CD4-positive, alpha-beta T cell (primary cell): ENCODE results near the gene SLC6A4. TPM values are rescaled to one million over a fixed set of nuclear protein-coding genes. Genes with fewer than 3 reads are reported as not detected.

Source experiments
- ATAC-seq: fragments of 200-7000 bp; cut with Tn5 transposase; one replicate; pipeline ENCODE4 v1.10.0; 2022; ENCODE audit warnings: mild to moderate bottlenecking; ENCODE audit not compliant: poor library complexity
- CTCF ChIA-PET: fragments of 350-600 bp; sonication (Branson Sonifier 250); formaldehyde crosslinking; loops from one replicate; lab custom pipeline; 2021; ENCODE audit warnings: antibody characterized with exemption, inconsistent platforms; lab: Charles Lee
- POLR2A ChIA-PET: fragments of 350-600 bp; sonication (Branson Sonifier 250); formaldehyde crosslinking; loops from one replicate; lab custom pipeline; 2021; ENCODE audit warnings: antibody characterized with exemption, inconsistent platforms; lab: Charles Lee
- DNase-seq, 14 experiments: peaks; one replicate each; pipeline ENCODE4 v3.0.0-alpha.2; 2013 to 2020; ENCODE audit warnings: mixed read lengths in 2 of 14
- H3K27ac ChIP-seq, 2 donors: one replicate each; pipeline versions ENCODE4 v1.5.1 to v1.7.0; 2013; ENCODE audit warnings: low read length in 2 of 2, low read depth in 1 of 2, mild to moderate bottlenecking in 1 of 2
- H3K27me3 ChIP-seq, 2 experiments: 1 replicate in 1 of 2; 2 replicates in 1 of 2; pipeline versions ENCODE4 v1.6.1 to v1.7.0; 2013; ENCODE audit warnings: low read length in 2 of 2, control low read depth in 1 of 2, mild to moderate bottlenecking in 1 of 2, moderate library complexity in 1 of 2; ENCODE audit not compliant: insufficient read depth in 2 of 2, control insufficient read depth in 1 of 2
- H3K36me3 ChIP-seq: one replicate; pipeline ENCODE4 v1.6.1; 2013; ENCODE audit warnings: low read length, control low read depth; ENCODE audit not compliant: insufficient read depth
- H3K4me1 ChIP-seq: one replicate; pipeline ENCODE4 v1.6.1; 2013; ENCODE audit warnings: low read length, control low read depth; ENCODE audit not compliant: insufficient read depth
- H3K4me3 ChIP-seq: one replicate; pipeline ENCODE4 v1.5.1; 2013; ENCODE audit warnings: mild to moderate bottlenecking, low read length, moderate library complexity
- H3K9me3 ChIP-seq, 2 experiments: 1 replicate in 1 of 2; 2 replicates in 1 of 2; pipeline versions ENCODE4 v1.6.1 to v1.7.0; 2013; ENCODE audit warnings: low read length in 2 of 2, mild to moderate bottlenecking in 2 of 2, control low read depth in 1 of 2, moderate library complexity in 1 of 2; ENCODE audit not compliant: control insufficient read depth in 1 of 2, insufficient read depth in 1 of 2
- H3K27ac Mint-ChIP-seq: one replicate; pipeline ENCODE4 v1.8.0; 2020; ENCODE audit warnings: mixed read lengths
- H3K27me3 Mint-ChIP-seq: one replicate; pipeline ENCODE4 v1.8.0; 2021; ENCODE audit warnings: mixed read lengths
- H3K36me3 Mint-ChIP-seq: one replicate; pipeline ENCODE4 v1.8.0; 2021; ENCODE audit warnings: low read depth, mixed read lengths
- H3K4me1 Mint-ChIP-seq: one replicate; pipeline ENCODE4 v1.8.0; 2021; ENCODE audit warnings: low read depth, mixed read lengths
- H3K4me3 Mint-ChIP-seq: one replicate; pipeline ENCODE4 v1.8.0; 2020; ENCODE audit warnings: mild to moderate bottlenecking, mixed read lengths
- H3K9me3 Mint-ChIP-seq: one replicate; pipeline ENCODE4 v1.8.0; 2020; ENCODE audit warnings: mixed read lengths
- CTCF ChIP-seq: fragments of 200-600 bp; IDR thresholded peaks from one replicate; pipeline ENCODE4 v1.8.0; 2022; ENCODE audit warnings: antibody characterized with exemption, mild to moderate bottlenecking
- intact Hi-C, 2 experiments: fragments of 100-400 bp; cut with DNase I in 1 of 2; cut with micrococcal nuclease in 1 of 2; formaldehyde crosslinking; loops; one replicate each; pipeline versions ENCODE4 v1.15.1 to v1.9.0; 2023 to 2025; cut with DNase I, micrococcal nuclease
- polyA plus RNA-seq, 2 donors: library from polyadenylated mRNA; unstranded; fragments of 120-200 nt; gene quantifications; one replicate each; pipeline ENCODE4 v1.2.1, GENCODE V29; 2013
- total RNA-seq, 174 experiments: library from RNA in 2 of 174; stranded (reverse) in 2 of 174; gene quantifications; one replicate each; pipeline ENCODE4 v1.2.3 and lab custom pipeline; 2021 to 2026

SLC6A4 gene
- not detected for total RNA-seq
- polyA plus RNA-seq (2013, experiment 1 of 2) = 0.08 TPM
- 0.26 TPM for polyA plus RNA-seq (2013, experiment 2 of 2)
- 0 to 0.54 (median 0.08) reads per million in 172 experiments for total RNA-seq (lab: John Stamatoyannopoulos, UW)

GRCh38 chr17:30235386-30236296 lies at the start of gene SLC6A4:
Gene SLC6A4 (minus strand): TSS chr17:30235697. CDS start chr17:30221958, 13,739 bp downstream.
- peaks cover 22% of the 10 kb centered on the region for H3K4me1 Mint-ChIP-seq
- H3K27me3 ChIP-seq = peaks cover 46 to 64% of the 10 kb centered on the region in 2 experiments

DNA sequence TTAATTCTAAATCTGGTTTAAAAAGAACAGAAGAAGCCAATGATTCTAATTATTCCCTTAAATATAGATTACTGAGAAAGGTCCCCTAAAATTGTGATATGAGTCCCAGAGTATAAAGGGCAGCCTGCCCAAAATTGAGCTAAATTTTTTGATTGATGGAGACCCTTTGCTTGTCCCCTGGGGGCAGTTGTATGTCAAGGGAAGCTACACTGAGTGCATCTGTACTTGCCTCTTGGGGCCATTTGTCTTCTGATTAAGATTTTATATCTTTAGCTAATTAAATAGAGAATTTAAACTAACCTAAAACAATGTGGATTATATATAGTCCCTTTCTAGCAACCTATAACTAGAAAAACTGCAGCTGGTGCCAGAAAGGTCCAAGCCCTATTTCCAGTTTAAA lies 43.7 kb upstream of the SLC6A4 start:
- no peaks in the 10 kb centered on the region for H3K27me3 Mint-ChIP-seq
- no peak overlapping the region for H3K27ac Mint-ChIP-seq
- ATAC-seq = no peak
- Histone ChIP-seq H3K9me3 (no peaks in the 10 kb centered on the region), H3K27me3 (no peaks in the 10 kb centered on the region), H3K27ac (no peak overlapping the region), H3K4me1 (no peaks in the 10 kb centered on the region), H3K4me3 (no peak overlapping the region), H3K36me3 (peaks cover 54% of the 10 kb centered on the region)
- no peaks in the 10 kb centered on the region for H3K9me3 Mint-ChIP-seq
- no peak overlapping the region for H3K4me3 Mint-ChIP-seq
- intact Hi-C loops = loop anchor here (2.0 to 5.0 kb wide), 4 partner anchors 58 to 177 kb away; no protein-coding TSS in a partner anchor
- H3K36me3 Mint-ChIP-seq = peaks cover 84% of the 10 kb centered on the region
- H3K4me1 Mint-ChIP-seq = no peaks in the 10 kb centered on the region
- CTCF ChIA-PET = interaction anchor here (3.0 kb wide), 1 partner anchor 58 kb away, joined by 14 read pairs; no protein-coding TSS in a partner anchor
- POLR2A ChIA-PET = interaction anchor here (0.6 to 1.9 kb wide), 2 partner anchors 13 to 1871 kb away, joined by 3 to 6 read pairs; partner anchors contain the start of gene BLMH
- no peak for TF ChIP-seq CTCF
- DNase-seq = no peak

More at GRCh38 chr17:30235386-30236296, at the start of gene SLC6A4:
- POLR2A ChIA-PET = no interaction called here
- intact Hi-C loops = no loop called here
- ATAC-seq (no peak), DNase-seq (peak in 1 of 14 experiments; percentile 7)
- CTCF ChIA-PET = no interaction called here
- Mint-ChIP-seq H3K27me3 (peaks cover 84% of the 10 kb centered on the region), H3K36me3 (no peaks in the 10 kb centered on the region), H3K27ac (no peak within 1 kb of the TSS), H3K4me3 (peak within 1 kb of the TSS; percentile 58), H3K9me3 (no peaks in the 10 kb centered on the region)
- Histone ChIP-seq H3K9me3 (peaks cover 0 to 9% of the 10 kb centered on the region in 2 experiments), H3K36me3 (no peaks in the 10 kb centered on the region), H3K4me1 (peaks cover 33% of the 10 kb centered on the region), H3K4me3 (peak within 1 kb of the TSS; percentile 12), H3K27ac (no peak within 1 kb of the TSS)
- no peak for TF ChIP-seq CTCF

DNA sequence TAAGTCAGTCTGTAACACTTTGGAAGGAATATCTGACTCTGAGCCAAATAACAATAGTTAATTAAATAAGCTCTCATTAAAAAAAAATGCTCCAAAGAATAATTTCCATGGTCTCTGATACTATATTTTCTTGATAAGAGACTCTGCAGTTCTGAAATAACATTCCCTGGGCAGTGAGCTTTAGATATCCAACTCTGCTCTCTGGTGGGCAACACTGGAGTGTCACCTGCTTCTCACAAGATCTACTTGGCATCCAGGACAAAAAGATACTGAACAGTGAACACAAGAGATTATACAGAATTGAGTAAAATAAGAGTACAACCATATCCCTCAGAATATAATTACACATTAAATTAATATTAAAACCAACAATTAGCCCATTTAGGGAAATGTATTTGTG lies 42.5 kb upstream of the SLC6A4 start:
- no peak overlapping the region for H3K27ac ChIP-seq
- peak; percentile 19 for TF ChIP-seq CTCF
- no peaks in the 10 kb centered on the region for H3K4me1 ChIP-seq
- Mint-ChIP-seq H3K36me3 (peaks cover 84% of the 10 kb centered on the region), H3K4me3 (no peak overlapping the region), H3K27ac (no peak overlapping the region), H3K9me3 (no peaks in the 10 kb centered on the region), H3K27me3 (no peaks in the 10 kb centered on the region), H3K4me1 (no peaks in the 10 kb centered on the region)
- intact Hi-C loops = loop anchor here (2.0 to 5.0 kb wide), 4 partner anchors 59 to 176 kb away; no protein-coding TSS in a partner anchor
- ATAC-seq (peak; percentile 52), DNase-seq (peak in 3 of 14 experiments; percentile 12 to 43 (median 28))
- ChIA-PET POLR2A (interaction anchor here (1.0 to 1.2 kb wide), 3 partner anchors 14 to 173 kb away, joined by 3 read pairs; partner anchors contain the start of gene BLMH), CTCF (interaction anchor here (1.0 to 1.1 kb wide), 2 partner anchors 59 to 63 kb away, joined by 3 to 4 read pairs; no protein-coding TSS in a partner anchor)
- no peaks in the 10 kb centered on the region for H3K9me3 ChIP-seq
- peaks cover 55% of the 10 kb centered on the region for H3K36me3 ChIP-seq
- no peak overlapping the region for H3K4me3 ChIP-seq
- no peaks in the 10 kb centered on the region for H3K27me3 ChIP-seq
